SK-N-SH treated with all-trans-retinoic acid at 6 μM for 48 hours (cell line): Measurements from ENCODE around the gene F8.

Experiments
- ATAC-seq: fragments of 200-7000 bp; cut with Tn5 transposase; 3 replicates; pipeline ENCODE4 v1.9.1; 2020; ENCODE audit warnings: mild to moderate bottlenecking, moderate library complexity
- ARNTL ChIP-seq: fragments of 450-650 bp; formaldehyde crosslinking; IDR thresholded peaks from 2 replicates; pipeline ENCODE4 v1.5.0; 2020; ENCODE audit warnings: low read depth, mild to moderate bottlenecking, moderate library complexity, borderline replicate concordance
- BACH2 ChIP-seq: fragments of 250-450 bp; sonication (Bioruptor Pico); IDR thresholded peaks from 2 replicates; pipeline ENCODE4 v1.9.0; 2021; ENCODE audit warnings: mild to moderate bottlenecking, borderline replicate concordance
- CREB5 ChIP-seq: fragments of 250-450 bp; sonication (Bioruptor Pico); IDR thresholded peaks from 2 replicates; pipeline ENCODE4 v1.5.1; 2020; ENCODE audit warnings: low read depth, mild to moderate bottlenecking, moderate library complexity
- CSDC2 ChIP-seq: fragments of 250-450 bp; sonication (Bioruptor Pico); IDR thresholded peaks from 2 replicates; pipeline ENCODE4 v1.5.0; 2020; ENCODE audit warnings: mild to moderate bottlenecking, moderate library complexity
- CSRNP3 ChIP-seq: fragments of 250-450 bp; sonication (Bioruptor Pico); IDR thresholded peaks from 2 replicates; pipeline ENCODE4 v1.5.1; 2021; ENCODE audit warnings: mild to moderate bottlenecking, moderate library complexity
- GLIS3 ChIP-seq: fragments of 250-450 bp; sonication (Bioruptor Pico); IDR thresholded peaks from 2 replicates; pipeline ENCODE4 v1.5.0; 2020; ENCODE audit warnings: mild to moderate bottlenecking, moderate library complexity
- ISL1 ChIP-seq: fragments of 250-450 bp; sonication (Bioruptor Pico); IDR thresholded peaks from 2 replicates; pipeline ENCODE4 v2.1.2; 2022; ENCODE audit warnings: mild to moderate bottlenecking, moderate library complexity
- OSR1 ChIP-seq: fragments of 250-450 bp; sonication (Bioruptor Pico); IDR thresholded peaks from 2 replicates; pipeline ENCODE4 v1.8.0; 2022; ENCODE audit warnings: moderate library complexity, mild to moderate bottlenecking, inconsistent platforms
- PATZ1 ChIP-seq: fragments of 250-450 bp; sonication (Bioruptor Pico); IDR thresholded peaks from 2 replicates; pipeline ENCODE4 v1.8.0; 2020; ENCODE audit warnings: mild to moderate bottlenecking, moderate library complexity, borderline replicate concordance
- POU6F1 ChIP-seq: fragments of 250-450 bp; sonication (Bioruptor Pico); IDR thresholded peaks from 2 replicates; pipeline ENCODE4 v1.8.0; 2021; ENCODE audit warnings: low read depth, mild to moderate bottlenecking, moderate library complexity, borderline replicate concordance
- PPARA ChIP-seq: fragments of 250-450 bp; sonication (Bioruptor Pico); IDR thresholded peaks from 2 replicates; pipeline ENCODE4 v1.5.0; 2020; ENCODE audit warnings: mild to moderate bottlenecking, borderline replicate concordance
- RARB ChIP-seq: fragments of 250-450 bp; sonication (Bioruptor Pico); IDR thresholded peaks from 2 replicates; pipeline ENCODE4 v1.8.0; 2021; ENCODE audit warnings: mild to moderate bottlenecking, moderate library complexity
- SNAI2 ChIP-seq: fragments of 250-450 bp; sonication (Bioruptor Pico); IDR thresholded peaks from 2 replicates; pipeline ENCODE4 v1.5.0; 2020; ENCODE audit warnings: mild to moderate bottlenecking, moderate library complexity
- TCF4 ChIP-seq: fragments of 250-450 bp; sonication (Bioruptor Pico); IDR thresholded peaks from 2 replicates; pipeline ENCODE4 v1.8.0; 2021; ENCODE audit warnings: mild to moderate bottlenecking, moderate library complexity, borderline replicate concordance
- TOX ChIP-seq: fragments of 250-450 bp; sonication (Bioruptor Pico); IDR thresholded peaks from 2 replicates; pipeline ENCODE4 v1.8.0; 2021; ENCODE audit warnings: mild to moderate bottlenecking, moderate library complexity, borderline replicate concordance
- TSHZ2 ChIP-seq: fragments of 250-450 bp; sonication (Bioruptor Pico); IDR thresholded peaks from 2 replicates; pipeline ENCODE4 v1.5.0; 2020; ENCODE audit warnings: mild to moderate bottlenecking, moderate library complexity
- ZC3H10 ChIP-seq: fragments of 250-450 bp; sonication (Bioruptor Pico); IDR thresholded peaks from 2 replicates; pipeline ENCODE4 v1.5.1; 2021; ENCODE audit warnings: mild to moderate bottlenecking, moderate library complexity
- ZFP3 ChIP-seq: fragments of 250-450 bp; sonication (Bioruptor Pico); IDR thresholded peaks from 2 replicates; pipeline ENCODE4 v1.5.0; 2020; ENCODE audit warnings: mild to moderate bottlenecking, moderate library complexity
- ZFP30 ChIP-seq: fragments of 450-650 bp; formaldehyde crosslinking; IDR thresholded peaks from 2 replicates; pipeline ENCODE4 v1.5.0; 2022; ENCODE audit warnings: mild to moderate bottlenecking, moderate library complexity
- ZNF565 ChIP-seq: fragments of 450-650 bp; formaldehyde crosslinking; conservative IDR thresholded peaks from 2 replicates; pipeline ENCODE4 v1.5.0; 2020; ENCODE audit warnings: low read depth, mild to moderate bottlenecking, moderate library complexity
- ZNF70 ChIP-seq: fragments of 450-650 bp; formaldehyde crosslinking; IDR thresholded peaks from 2 replicates; pipeline ENCODE4 v1.5.0; 2020; ENCODE audit warnings: mild to moderate bottlenecking, moderate library complexity
- ZNF8 ChIP-seq: fragments of 450-650 bp; formaldehyde crosslinking; IDR thresholded peaks from 2 replicates; pipeline ENCODE4 v1.5.0; 2020; ENCODE audit warnings: mild to moderate bottlenecking, moderate library complexity

Gene F8

GRCh38 chrX:154822029-154822428, 200.5 kb downstream of the F8 start (continued):
- TF ChIP-seq CREB5, result no peak
- no peak for TF ChIP-seq SNAI2 (CRISPR knock-in tag)
- TF ChIP-seq ZNF565 (CRISPR knock-in tag), result no peak
- TF ChIP-seq ZC3H10 (CRISPR knock-in tag), result no peak
- no peak for TF ChIP-seq ARNTL (CRISPR knock-in tag)
- no peak for TF ChIP-seq ZNF8
- TF ChIP-seq, all 23 proteins: peak for 0

- no peak for TF ChIP-seq ZNF70 (CRISPR knock-in tag)
- TF ChIP-seq ZFP30 (CRISPR knock-in tag), result no peak
- TF ChIP-seq POU6F1 (CRISPR knock-in tag), result no peak
- TF ChIP-seq ZFP3, result no peak
- no peak for TF ChIP-seq TOX (CRISPR knock-in tag)
- TF ChIP-seq PATZ1 (CRISPR knock-in tag), result no peak
- TF ChIP-seq RARB (CRISPR knock-in tag), result no peak
- no peak for TF ChIP-seq ZNF8
- no peak for TF ChIP-seq GLIS3
- no peak for TF ChIP-seq BACH2
- TF ChIP-seq SNAI2 (CRISPR knock-in tag), result no peak
- TF ChIP-seq ZC3H10 (CRISPR knock-in tag), result no peak
- TF ChIP-seq CSRNP3 (CRISPR knock-in tag), result no peak
- TF ChIP-seq CREB5, result no peak
- TF ChIP-seq OSR1 (CRISPR knock-in tag), result no peak
- TF ChIP-seq ISL1 (CRISPR knock-in tag), result no peak
- TF ChIP-seq ZNF565 (CRISPR knock-in tag), result no peak
- ATAC-seq, result no peak
Observed at GRCh38 chrX:154821523-154821922, 201.0 kb downstream of the F8 start.

- ATAC-seq, result no peak
- TF ChIP-seq CSDC2 (CRISPR knock-in tag) (no peak), ZNF70 (CRISPR knock-in tag) (no peak), POU6F1 (CRISPR knock-in tag) (no peak), ARNTL (CRISPR knock-in tag) (no peak), ZFP30 (CRISPR knock-in tag) (no peak), CSRNP3 (CRISPR knock-in tag) (no peak), ZC3H10 (CRISPR knock-in tag) (no peak), PPARA (CRISPR knock-in tag) (no peak), TCF4 (no peak), ISL1 (CRISPR knock-in tag) (no peak), CREB5 (no peak), ZNF565 (CRISPR knock-in tag) (no peak), TSHZ2 (CRISPR knock-in tag) (no peak)
Observed at GRCh38 chrX:154819771-154820341, 202.7 kb downstream of the F8 start.
